A673 (cell line): ENCODE measurements around the gene AAR2. TPM values are rescaled to one million over a fixed set of nuclear protein-coding genes. Genes with fewer than 3 reads are reported as not detected.

Experiments used
- BruUV-seq: library from RNA; stranded (reverse); fragments of 400-500 nt; replicated peaks from 2 replicates; lab custom pipeline; 2021; lab: Mats Ljungman, UMichigan
- CTCF ChIA-PET: fragments of 300-600 bp; sonication (Branson Sonifier 250); formaldehyde crosslinking; loops from one replicate; lab custom pipeline; 2022; ENCODE audit warnings: antibody characterized with exemption; lab: Charles Lee
- POLR2A ChIA-PET: fragments of 300-600 bp; sonication (Branson Sonifier 250); formaldehyde crosslinking; loops from one replicate; lab custom pipeline; 2022; ENCODE audit warnings: antibody characterized with exemption; ENCODE audit not compliant: low non-redundant PET; lab: Charles Lee
- DNase-seq: peaks from one replicate; pipeline ENCODE4 v3.0.0-alpha.2; 2015; ENCODE audit warnings: low spot score
- H3K27ac ChIP-seq: fragments of 200-600 bp; sonication (generic); 2 replicates; pipeline ENCODE4 v1.5.1; 2016; ENCODE audit warnings: mixed run types, low read depth, mild to moderate bottlenecking, mixed read lengths, antibody characterized with exemption, low read length; ENCODE audit not compliant: poor library complexity, severe bottlenecking
- H3K27me3 ChIP-seq: fragments of 200-600 bp; sonication (generic); replicated peaks from 2 replicates; pipeline ENCODE4 v1.6.1; 2017; ENCODE audit warnings: mixed run types, low read depth, mild to moderate bottlenecking, mixed read lengths, antibody characterized with exemption, low read length; ENCODE audit not compliant: insufficient read depth, poor library complexity
- H3K36me3 ChIP-seq: fragments of 200-600 bp; sonication (generic); 2 replicates; pipeline ENCODE4 v1.6.1; 2016; ENCODE audit warnings: mixed run types, mild to moderate bottlenecking, mixed read lengths, antibody characterized with exemption, low read length; ENCODE audit not compliant: insufficient read depth, poor library complexity, severe bottlenecking
- H3K4me1 ChIP-seq: fragments of 200-600 bp; sonication (generic); 2 replicates; pipeline ENCODE4 v1.6.1; 2017; ENCODE audit warnings: mixed run types, mild to moderate bottlenecking, mixed read lengths, antibody characterized with exemption, low read length; ENCODE audit not compliant: insufficient read depth, poor library complexity, severe bottlenecking
- H3K4me3 ChIP-seq: fragments of 200-600 bp; sonication (generic); 2 replicates; pipeline ENCODE4 v1.5.1; 2016; ENCODE audit warnings: low read depth, mixed run types, mild to moderate bottlenecking, mixed read lengths, low read length; ENCODE audit not compliant: poor library complexity, severe bottlenecking
- H3K9me3 ChIP-seq: fragments of 200-600 bp; sonication (generic); 2 replicates; pipeline ENCODE4 v1.6.1; 2016; ENCODE audit warnings: mixed run types, low read depth, mild to moderate bottlenecking, mixed read lengths, antibody characterized with exemption, low read length; ENCODE audit not compliant: poor library complexity, severe bottlenecking
- CTCF ChIP-seq: fragments of 300-800, 200-600 bp; sonication (generic); conservative IDR thresholded peaks from 2 replicates; pipeline ENCODE4 v1.5.1; 2017; ENCODE audit warnings: low read depth, mild to moderate bottlenecking, antibody characterized with exemption, low read length, moderate library complexity, mixed read lengths
- EZH2 ChIP-seq: fragments of 200-600 bp; sonication (generic); IDR thresholded peaks from 2 replicates; pipeline ENCODE4 v1.6.1; 2017; ENCODE audit warnings: borderline replicate concordance, low read depth, mild to moderate bottlenecking, mixed read lengths, antibody characterized with exemption, low read length; ENCODE audit not compliant: poor library complexity, severe bottlenecking
- intact Hi-C: fragments of 100-400 bp; cut with micrococcal nuclease; formaldehyde crosslinking; loops from one replicate; pipeline ENCODE4 v1.10.0; 2022; ENCODE audit not compliant: unreplicated experiment
- total RNA-seq: library from RNA; stranded (reverse); gene quantifications from 2 replicates; pipeline ENCODE4 v1.2.3, GENCODE V29; 2021

Gene AAR2
- total RNA-seq, 1 experiment from 2014 or later = 33.6 TPM

DNA sequence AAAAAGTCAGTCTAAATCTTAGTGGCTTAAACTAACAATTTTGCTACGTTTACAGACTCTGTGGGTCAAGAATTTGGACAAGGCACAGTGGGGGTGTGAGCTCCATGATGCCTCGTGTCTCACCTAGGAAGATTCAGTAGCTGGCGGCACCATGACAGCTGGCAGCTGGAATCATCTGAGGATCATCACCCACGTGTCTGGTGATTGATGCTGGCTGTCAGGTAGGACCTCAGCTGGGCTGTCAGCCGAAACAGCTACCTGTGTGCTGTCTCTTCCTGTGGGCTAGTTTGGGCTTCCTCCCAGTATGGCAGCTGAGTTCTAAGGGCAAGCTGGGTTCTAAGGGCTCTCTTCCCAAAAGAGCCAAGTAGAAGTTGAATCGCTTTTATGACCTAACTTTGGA lies 43.5 kb downstream of the AAR2 start:
- DNase-seq = no peak
- no peaks in the 10 kb centered on the region for H3K4me1 ChIP-seq
- ChIA-PET POLR2A (no interaction called here), CTCF (no interaction called here)
- no peaks in the 10 kb centered on the region for H3K36me3 ChIP-seq
- H3K27me3 ChIP-seq = no peaks in the 10 kb centered on the region
- no peak overlapping the region for H3K4me3 ChIP-seq
- TF ChIP-seq EZH2 = no peak
- H3K27ac ChIP-seq = no peak overlapping the region
- BruUV-seq = no TSS peak
- H3K9me3 ChIP-seq = no peaks in the 10 kb centered on the region
- intact Hi-C loops = no loop called here

GRCh38 chr20:36281785-36282380 lies 45.6 kb downstream of the AAR2 start:
- no peaks in the 10 kb centered on the region for H3K9me3 ChIP-seq
- TF ChIP-seq EZH2 (no peak), CTCF (no peak)
- H3K4me1 ChIP-seq = no peaks in the 10 kb centered on the region
- H3K36me3 ChIP-seq = no peaks in the 10 kb centered on the region
- intact Hi-C loops = no loop called here
- ChIA-PET POLR2A (no interaction called here), CTCF (no interaction called here)
- H3K27me3 ChIP-seq = no peaks in the 10 kb centered on the region
- H3K27ac ChIP-seq = no peak overlapping the region
- BruUV-seq = no TSS peak
- H3K4me3 ChIP-seq = no peak overlapping the region
- DNase-seq = no peak

- ChIA-PET POLR2A (no interaction called here), CTCF (no interaction called here)
- DNase-seq = no peak
- no peak for TF ChIP-seq EZH2
- no peak for TF ChIP-seq CTCF
- H3K27ac ChIP-seq = no peak overlapping the region
- BruUV-seq = no TSS peak
- intact Hi-C loops = no loop called here
- H3K4me3 ChIP-seq = no peak overlapping the region
- H3K27me3 ChIP-seq = no peaks in the 10 kb centered on the region
- no peaks in the 10 kb centered on the region for H3K4me1 ChIP-seq
- no peaks in the 10 kb centered on the region for H3K36me3 ChIP-seq
- H3K9me3 ChIP-seq = no peaks in the 10 kb centered on the region
These were observed 48.5 kb downstream of the AAR2 start for GRCh38 chr20:36284751-36285150.
